ENCODE measurements around the gene KRT75.
"Not testable (repeated sequence)": the region's sequence is repeated elsewhere in the genome, so short reads cannot be mapped to it uniquely, and the experiment has no call there.

The KRT75 gene

GRCh38 chr12:52461693-52462092, 27.5 kb upstream of the KRT75 start:
- DNase-seq (ENCODE audit: low read depth) = no peak
- no peak for TF ChIP-seq CTCF (conservative IDR thresholded peaks at IDR 0.05; ENCODE audit: low read length)
- no peak overlapping the region for H3K4me3 ChIP-seq (ENCODE audit: low read length)

GRCh38 chr12:52458861-52459260, 24.7 kb upstream of the KRT75 start:
- no peak overlapping the region for H3K4me3 ChIP-seq (ENCODE audit: low read length)
- no peak for TF ChIP-seq CTCF (conservative IDR thresholded peaks at IDR 0.05; ENCODE audit: low read length)
- DNase-seq (ENCODE audit: low read depth) = no peak

GRCh38 chr12:52455821-52456220, 21.6 kb upstream of the KRT75 start:
- DNase-seq (ENCODE audit: low read depth) = no peak
- TF ChIP-seq CTCF (conservative IDR thresholded peaks at IDR 0.05; ENCODE audit: low read length) = no peak
- H3K4me3 ChIP-seq (ENCODE audit: low read length) = no peak overlapping the region

GRCh38 chr12:52454411-52455201, 20.4 kb upstream of the KRT75 start:
- DNase-seq (ENCODE audit: low read depth) = no peak
- no peak overlapping the region for H3K4me3 ChIP-seq (ENCODE audit: low read length)
- TF ChIP-seq CTCF (conservative IDR thresholded peaks at IDR 0.05; ENCODE audit: low read length) = no peak

GRCh38 chr12:52452101-52452500, 17.9 kb upstream of the KRT75 start, which contains the start of gene KRT6B:
KRT6B (minus strand) TSS chr12:52452146; CDS start chr12:52452078, 68 bp downstream.
- DNase-seq (ENCODE audit: low read depth) = no peak
- no peak within 1 kb of the TSS for H3K4me3 ChIP-seq (ENCODE audit: low read length)
- TF ChIP-seq CTCF (conservative IDR thresholded peaks at IDR 0.05; ENCODE audit: low read length) = no peak

- TF ChIP-seq CTCF (conservative IDR thresholded peaks at IDR 0.05; ENCODE audit: low read length) = no peak
- H3K4me3 ChIP-seq (ENCODE audit: low read length) = no peak overlapping the region
- DNase-seq (ENCODE audit: low read depth) = no peak
These were observed 14.1 kb upstream of the KRT75 start for GRCh38 chr12:52448228-52448627.

GRCh38 chr12:52447196-52447595, 13.0 kb upstream of the KRT75 start:
- DNase-seq (ENCODE audit: low read depth); H3K4me3 ChIP-seq (ENCODE audit: low read length): not testable (repeated sequence)

All from AG10803 (cell line).